Panc1 (cell line): ENCODE measurements around the gene LILRB3. TPM values are rescaled to one million over a fixed set of nuclear protein-coding genes. Genes with fewer than 3 reads are reported as not detected.
"Not testable (repeated sequence)": the region's sequence is repeated elsewhere in the genome, so short reads cannot be mapped to it uniquely, and the experiment has no call there.

Experiments used
- ATAC-seq: fragments of 200-7000 bp; cut with Tn5 transposase; 2 replicates; pipeline ENCODE4 v1.9.1; 2020; ENCODE audit warnings: mild to moderate bottlenecking, moderate library complexity
- BruUV-seq: library from RNA; stranded (reverse); fragments of 400-500 nt; replicated peaks from 2 replicates; lab custom pipeline; 2021; lab: Mats Ljungman, UMichigan
- CTCF ChIA-PET: fragments of 300-600 bp; sonication (Branson Sonifier 250); formaldehyde crosslinking; loops from one replicate; lab custom pipeline; 2022; ENCODE audit warnings: antibody characterized with exemption; lab: Charles Lee
- POLR2A ChIA-PET: fragments of 300-600 bp; sonication (Branson Sonifier 250); formaldehyde crosslinking; loops from one replicate; lab custom pipeline; 2022; ENCODE audit warnings: antibody characterized with exemption; lab: Charles Lee
- DNase-seq: peaks from one replicate; pipeline ENCODE4 v3.0.0-alpha.2; 2010; ENCODE audit warnings: low read depth, low spot score
- H3K27ac ChIP-seq: 2 replicates; pipeline ENCODE4 v1.5.1; 2011; ENCODE audit warnings: mild to moderate bottlenecking, low read length, inconsistent platforms
- H3K27me3 ChIP-seq: fragments of 200-500 bp; sonication (Bioruptor generic); 2 replicates; pipeline ENCODE4 v1.6.0; 2014; ENCODE audit warnings: low read length, inconsistent platforms; ENCODE audit not compliant: control insufficient read depth, insufficient read depth
- H3K36me3 ChIP-seq: fragments of 200-500 bp; sonication (Bioruptor generic); 2 replicates; pipeline ENCODE4 v1.5.1; 2014; ENCODE audit warnings: inconsistent platforms, mild to moderate bottlenecking, low read length, moderate library complexity; ENCODE audit not compliant: control insufficient read depth, insufficient read depth
- H3K4me1 ChIP-seq: 2 replicates; pipeline ENCODE4 v1.5.1; 2011; ENCODE audit warnings: inconsistent platforms, mild to moderate bottlenecking, low read length, moderate library complexity; ENCODE audit not compliant: control insufficient read depth, insufficient read depth
- H3K4me3 ChIP-seq, 2 experiments: 2 replicates each; pipeline ENCODE4 v1.5.1; 2011 to 2012; ENCODE audit warnings: low read depth in 2 of 2, low read length in 2 of 2, mild to moderate bottlenecking in 2 of 2, inconsistent platforms in 1 of 2, moderate library complexity in 1 of 2
- H3K9me3 ChIP-seq: fragments of 200-500 bp; sonication (Bioruptor generic); 2 replicates; pipeline ENCODE4 v1.5.1; 2014; ENCODE audit warnings: low read depth, mild to moderate bottlenecking, inconsistent platforms, low read length, moderate library complexity; ENCODE audit not compliant: control insufficient read depth, insufficient read depth
- CTCF ChIP-seq: fragments of 450-650 bp; IDR thresholded peaks from 2 replicates; pipeline ENCODE4 v1.5.1; 2017; ENCODE audit warnings: mild to moderate bottlenecking
- POLR2AphosphoS5 ChIP-seq: IDR thresholded peaks from 2 replicates; pipeline ENCODE4 v1.6.1; 2012; ENCODE audit warnings: mild to moderate bottlenecking, low read depth, low read length, moderate library complexity
- REST ChIP-seq, 2 experiments: IDR thresholded peaks; 2 replicates each; pipeline ENCODE4 v1.6.1; 2011 to 2012; ENCODE audit warnings: low read depth in 2 of 2, control low read depth in 1 of 2, low read length in 1 of 2, mild to moderate bottlenecking in 1 of 2, moderate library complexity in 1 of 2; ENCODE audit not compliant: insufficient read depth in 1 of 2
- SIN3A ChIP-seq: IDR thresholded peaks from 2 replicates; pipeline ENCODE4 v1.6.1; 2012; ENCODE audit warnings: low read depth, mild to moderate bottlenecking, low read length, moderate library complexity, borderline replicate concordance; ENCODE audit not compliant: insufficient read depth
- TCF7L2 ChIP-seq: IDR thresholded peaks from 2 replicates; pipeline ENCODE4 v1.6.1; 2011; ENCODE audit warnings: mild to moderate bottlenecking, low read depth, low read length, inconsistent platforms
- in situ Hi-C: cut with HindIII; loops from 2 replicates; pipeline ENCODE4 v1.10.0; 2016; ENCODE audit warnings: low sequenced_read_pairs, low pct_unique_long_range_greater_than_20kb
- intact Hi-C: fragments of 100-400 bp; cut with micrococcal nuclease; formaldehyde crosslinking; loops from one replicate; pipeline ENCODE4 v1.10.0; 2022; ENCODE audit not compliant: unreplicated experiment
- total RNA-seq: library from RNA; stranded (reverse); gene quantifications from one replicate; pipeline ENCODE4 v1.2.1, GENCODE V29; 2021; ENCODE audit not compliant: unreplicated experiment

Gene LILRB3
- total RNA-seq, 1 experiment from 2014 or later: 0.18 TPM

- CTCF ChIA-PET: no interaction called here
- no TSS peak for BruUV-seq
- no peak for TF ChIP-seq REST (IDR thresholded peaks at IDR 0.05; ENCODE audit: insufficient read depth in 1 of 2, low read depth in 2 of 2, low read length in 1 of 2)
- no peak for TF ChIP-seq POLR2AphosphoS5
- no peak for TF ChIP-seq TCF7L2
- TF ChIP-seq SIN3A: no peak
- TF ChIP-seq CTCF: no peak
- no peaks in the 10 kb centered on the region for H3K9me3 ChIP-seq
- POLR2A ChIA-PET: interaction anchor here (0.9 kb wide), 1 partner anchor 28 kb away, joined by 3 read pairs; no protein-coding TSS in a partner anchor
- no peaks in the 10 kb centered on the region for H3K27me3 ChIP-seq
- peaks cover 18% of the 10 kb centered on the region for H3K36me3 ChIP-seq
- in situ Hi-C loops: no loop called here
- H3K4me3 ChIP-seq: no peak overlapping the region
- no peak overlapping the region for H3K27ac ChIP-seq
- intact Hi-C loops: no loop called here
- DNase-seq (no peak), ATAC-seq (no peak)
- H3K4me1 ChIP-seq: peaks cover 9% of the 10 kb centered on the region
These were observed 26.3 kb downstream of the LILRB3 start for GRCh38 chr19:54196536-54196935.

- POLR2A ChIA-PET, H3K4me1 ChIP-seq, H3K27me3 ChIP-seq, BruUV-seq, H3K9me3 ChIP-seq, H3K27ac ChIP-seq, intact Hi-C loops, H3K4me3 ChIP-seq, DNase-seq, ATAC-seq, in situ Hi-C loops: not testable (repeated sequence)
- CTCF ChIA-PET: interaction anchor here (0.7 kb wide), 1 partner anchor 1219 kb away, joined by 4 read pairs; no protein-coding TSS in a partner anchor
- H3K36me3 ChIP-seq: peaks cover 13% of the 10 kb centered on the region
These were observed 28.3 kb downstream of the LILRB3 start for GRCh38 chr19:54194463-54194862.

GRCh38 chr19:54193011-54193410, 29.8 kb downstream of the LILRB3 start:
- BruUV-seq: no TSS peak
- Histone ChIP-seq H3K9me3 (no peaks in the 10 kb centered on the region), H3K4me3 (no peak overlapping the region), H3K27me3 (no peaks in the 10 kb centered on the region), H3K27ac (no peak overlapping the region), H3K36me3 (peaks cover 13% of the 10 kb centered on the region), H3K4me1 (peaks cover 11% of the 10 kb centered on the region; the same call in 1 of the 2 replicates)
- in situ Hi-C loops: no loop called here
- no peak for DNase-seq
- no peak for TF ChIP-seq CTCF
- TF ChIP-seq TCF7L2: no peak
- TF ChIP-seq SIN3A: no peak
- no peak for TF ChIP-seq POLR2AphosphoS5
- TF ChIP-seq REST (IDR thresholded peaks at IDR 0.05; ENCODE audit: insufficient read depth in 1 of 2, low read depth in 2 of 2, low read length in 1 of 2): no peak
- ChIA-PET POLR2A (no interaction called here), CTCF (no interaction called here)
- intact Hi-C loops: no loop called here
- no peak for ATAC-seq
